ENCODE measurements around the gene RAB25.

RAB25 gene

GRCh38 chr1:156060937-156061636, at the start of gene RAB25:
RAB25 (plus strand) TSS chr1:156061160; CDS start chr1:156061401, 241 bp downstream.
- no peak for DNase-seq (ENCODE audit: low spot score)
- in situ Hi-C loops (cut with MboI; ENCODE audit: low sequenced_read_pairs, unreplicated experiment) = no loop called here
- no peak for TF ChIP-seq CTCF (IDR thresholded peaks at IDR 0.05; ENCODE audit: borderline replicate concordance, control extremely low read depth, extremely low read depth, insufficient read depth, missing control alignments)

GRCh38 chr1:156012051-156012817, 48.7 kb upstream of the RAB25 start:
- TF ChIP-seq CTCF (IDR thresholded peaks at IDR 0.05; ENCODE audit: borderline replicate concordance, control extremely low read depth, extremely low read depth, insufficient read depth, missing control alignments) = no peak
- in situ Hi-C loops (cut with MboI; ENCODE audit: low sequenced_read_pairs, unreplicated experiment) = no loop called here
- DNase-seq (ENCODE audit: low spot score) = peak; percentile 75

GRCh38 chr1:156014829-156015228, 46.1 kb upstream of the RAB25 start:
- DNase-seq (ENCODE audit: low spot score) = no peak
- in situ Hi-C loops (cut with MboI; ENCODE audit: low sequenced_read_pairs, unreplicated experiment) = no loop called here
- no peak for TF ChIP-seq CTCF (IDR thresholded peaks at IDR 0.05; ENCODE audit: borderline replicate concordance, control extremely low read depth, extremely low read depth, insufficient read depth, missing control alignments)

GRCh38 chr1:156019946-156020292, 41.0 kb upstream of the RAB25 start:
- DNase-seq (ENCODE audit: low spot score) = no peak
- in situ Hi-C loops (cut with MboI; ENCODE audit: low sequenced_read_pairs, unreplicated experiment) = no loop called here
- TF ChIP-seq CTCF (IDR thresholded peaks at IDR 0.05; ENCODE audit: borderline replicate concordance, control extremely low read depth, extremely low read depth, insufficient read depth, missing control alignments) = no peak

- DNase-seq (ENCODE audit: low spot score) = peak; percentile 96
- TF ChIP-seq CTCF (IDR thresholded peaks at IDR 0.05; ENCODE audit: borderline replicate concordance, control extremely low read depth, extremely low read depth, insufficient read depth, missing control alignments) = no peak
- in situ Hi-C loops (cut with MboI; ENCODE audit: low sequenced_read_pairs, unreplicated experiment) = no loop called here
Observed at GRCh38 chr1:156020293-156021092, 40.5 kb upstream of the RAB25 start, which contains the start of gene SSR2. SSR2 (minus strand) TSS chr1:156020951; CDS start chr1:156020167, 784 bp downstream.

- in situ Hi-C loops (cut with MboI; ENCODE audit: low sequenced_read_pairs, unreplicated experiment) = no loop called here
- no peak for TF ChIP-seq CTCF (IDR thresholded peaks at IDR 0.05; ENCODE audit: borderline replicate concordance, control extremely low read depth, extremely low read depth, insufficient read depth, missing control alignments)
- DNase-seq (ENCODE audit: low spot score) = no peak
Observed at GRCh38 chr1:156021093-156021428, 39.9 kb upstream of the RAB25 start.

Data from GM13976 (cell line).